ENCODE measurements around the gene ZNG1A. TPM values are rescaled to one million over a fixed set of nuclear protein-coding genes. Genes with fewer than 3 reads are reported as not detected.
"Not testable (repeated sequence)": the region's sequence is repeated elsewhere in the genome, so short reads cannot be mapped to it uniquely, and the experiment has no call there.

Gene ZNG1A
- total RNA-seq, 1 donor, result 22.5 TPM

DNA sequence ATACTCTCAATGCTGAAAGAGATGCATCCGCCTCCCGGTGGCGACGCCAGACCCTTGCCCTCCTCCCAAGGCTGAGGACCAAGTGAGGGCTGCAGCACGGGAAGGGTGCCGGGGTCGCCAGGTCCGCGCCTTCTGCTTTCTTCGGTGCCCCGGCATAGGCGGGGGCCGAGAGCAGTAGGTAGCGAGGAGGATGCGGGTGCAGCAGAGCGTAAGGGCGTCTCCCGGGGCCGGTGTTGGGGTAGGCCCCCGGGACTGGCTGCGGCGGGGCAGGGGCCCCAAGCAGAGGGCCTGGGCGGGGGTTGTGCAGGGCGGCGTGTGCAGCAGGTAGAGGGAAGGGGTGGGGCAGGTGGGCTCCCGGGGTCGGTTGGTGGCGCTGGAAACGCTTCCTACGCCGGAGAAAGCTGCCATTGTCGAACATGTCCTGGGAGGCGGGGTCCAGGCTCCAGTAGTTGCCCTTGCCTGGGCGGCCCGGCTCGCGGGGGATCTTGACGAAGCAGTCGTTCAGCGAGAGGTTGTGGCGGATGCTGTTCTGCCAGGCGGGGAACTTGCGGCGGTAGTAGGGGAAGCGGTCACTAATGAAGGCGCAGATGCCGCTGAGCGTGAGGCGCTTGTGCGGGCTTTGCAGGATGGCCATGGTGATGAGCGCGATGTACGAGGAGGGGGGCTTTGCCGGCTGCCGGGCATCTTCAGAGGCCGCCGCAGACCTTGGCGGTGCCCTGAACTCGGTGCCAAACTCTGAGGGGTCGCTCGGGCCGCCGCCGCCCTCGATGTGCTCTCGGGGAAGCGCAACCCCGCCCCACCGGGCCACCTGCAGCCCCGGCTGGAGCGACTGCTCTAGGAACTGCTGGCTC, 61.5 kb downstream of the ZNG1A start:
- not testable (repeated sequence) for H3K4me3 ChIP-seq (ENCODE audit: low read depth, low read length); DNase-seq (ENCODE audit: low read depth)

- not testable (repeated sequence) for H3K4me3 ChIP-seq (ENCODE audit: low read depth, low read length); DNase-seq (ENCODE audit: low read depth)
Measured at GRCh38 chr9:116239-117077, 62.4 kb downstream of the ZNG1A start.

GRCh38 chr9:115118-115451, 63.8 kb downstream of the ZNG1A start:
- H3K4me3 ChIP-seq (ENCODE audit: low read depth, low read length); DNase-seq (ENCODE audit: low read depth): not testable (repeated sequence)

DNA sequence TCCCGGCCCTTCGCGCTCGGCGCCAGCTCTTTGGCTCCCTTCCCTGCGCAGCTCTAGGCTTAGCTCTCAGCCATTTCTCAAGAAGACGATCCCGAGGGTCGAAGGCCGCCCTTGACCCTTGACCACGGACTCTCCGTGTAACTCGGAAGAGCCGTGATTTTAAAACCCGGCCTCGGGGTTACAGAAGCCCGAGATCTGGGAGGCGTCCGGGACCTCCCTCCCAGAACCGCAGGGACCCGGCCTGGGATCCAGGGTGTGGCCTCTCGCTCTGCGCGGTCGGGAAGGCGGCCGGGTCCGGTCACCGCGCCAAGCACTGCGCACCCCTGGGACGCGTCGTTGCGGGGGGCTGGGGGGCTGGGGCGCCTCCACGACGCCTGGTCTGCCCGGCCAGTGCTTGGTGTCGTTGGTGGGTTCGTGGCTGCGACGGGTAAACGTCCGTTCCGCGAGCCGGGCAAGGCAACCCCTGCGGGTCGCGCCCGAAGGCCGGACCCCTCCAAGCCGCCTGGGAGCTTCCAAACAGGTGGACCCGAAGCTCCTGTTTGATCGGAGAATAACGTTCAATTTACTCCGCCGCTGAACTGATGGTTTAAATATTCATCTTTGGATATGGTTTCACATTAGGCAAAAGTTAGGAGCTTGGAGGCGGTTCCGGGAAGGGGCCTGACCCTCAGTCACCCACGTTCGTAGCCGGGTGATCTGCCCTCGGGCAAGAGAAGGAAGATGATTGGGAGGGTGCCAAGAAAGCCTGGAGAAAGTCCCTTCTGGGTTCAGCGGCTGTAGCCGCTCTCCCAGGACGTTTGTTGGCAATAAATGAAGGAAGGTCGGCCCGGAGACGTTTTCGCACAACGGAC, 64.4 kb downstream of the ZNG1A start:
- DNase-seq (ENCODE audit: low read depth), result not testable (repeated sequence)
- peak overlapping the region; percentile 41 for H3K4me3 ChIP-seq (ENCODE audit: low read depth, low read length)

DNA sequence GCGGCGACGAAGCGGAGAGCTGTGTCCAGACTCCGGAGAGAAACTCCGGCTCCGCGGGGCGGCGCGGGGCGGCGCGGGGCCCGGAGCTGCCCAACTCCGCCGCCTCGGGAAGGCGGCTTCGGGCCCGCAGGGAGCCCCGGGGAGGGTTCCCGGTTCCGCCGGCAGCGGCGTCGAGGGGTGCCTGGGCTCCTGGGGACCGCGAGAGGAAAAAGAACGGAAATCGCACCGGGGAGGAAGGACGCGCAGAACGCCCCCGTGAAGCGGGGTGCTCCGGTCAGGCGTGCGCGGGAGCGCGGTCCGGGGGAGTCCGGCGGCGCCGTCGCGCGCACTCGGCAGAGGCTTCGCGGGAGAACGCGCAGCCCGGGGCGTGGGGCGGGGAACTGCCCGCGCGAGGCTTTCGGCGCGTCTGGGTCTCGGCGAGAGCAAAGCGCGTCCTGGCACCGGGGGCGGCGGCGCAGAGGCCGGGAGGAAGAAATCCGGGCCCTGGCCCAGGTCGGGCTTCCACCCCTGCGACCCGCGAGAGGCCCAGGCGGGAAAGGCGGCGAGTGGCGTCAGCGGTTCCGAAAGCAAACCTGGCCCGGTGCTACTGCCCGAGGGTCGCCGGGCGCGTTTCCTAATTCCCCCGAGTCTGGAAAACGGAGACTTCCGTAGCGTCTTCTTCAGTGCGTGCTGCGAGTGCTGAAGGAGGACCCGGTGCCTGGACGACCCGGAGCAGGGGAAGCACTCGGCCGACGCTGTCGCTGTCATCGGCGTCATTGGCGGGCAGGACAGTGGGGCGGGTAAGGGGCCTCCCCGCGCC, 65.2 kb downstream of the ZNG1A start:
- not testable (repeated sequence) for DNase-seq (ENCODE audit: low read depth)
- H3K4me3 ChIP-seq (ENCODE audit: low read depth, low read length), result peak overlapping the region; percentile 41

DNA sequence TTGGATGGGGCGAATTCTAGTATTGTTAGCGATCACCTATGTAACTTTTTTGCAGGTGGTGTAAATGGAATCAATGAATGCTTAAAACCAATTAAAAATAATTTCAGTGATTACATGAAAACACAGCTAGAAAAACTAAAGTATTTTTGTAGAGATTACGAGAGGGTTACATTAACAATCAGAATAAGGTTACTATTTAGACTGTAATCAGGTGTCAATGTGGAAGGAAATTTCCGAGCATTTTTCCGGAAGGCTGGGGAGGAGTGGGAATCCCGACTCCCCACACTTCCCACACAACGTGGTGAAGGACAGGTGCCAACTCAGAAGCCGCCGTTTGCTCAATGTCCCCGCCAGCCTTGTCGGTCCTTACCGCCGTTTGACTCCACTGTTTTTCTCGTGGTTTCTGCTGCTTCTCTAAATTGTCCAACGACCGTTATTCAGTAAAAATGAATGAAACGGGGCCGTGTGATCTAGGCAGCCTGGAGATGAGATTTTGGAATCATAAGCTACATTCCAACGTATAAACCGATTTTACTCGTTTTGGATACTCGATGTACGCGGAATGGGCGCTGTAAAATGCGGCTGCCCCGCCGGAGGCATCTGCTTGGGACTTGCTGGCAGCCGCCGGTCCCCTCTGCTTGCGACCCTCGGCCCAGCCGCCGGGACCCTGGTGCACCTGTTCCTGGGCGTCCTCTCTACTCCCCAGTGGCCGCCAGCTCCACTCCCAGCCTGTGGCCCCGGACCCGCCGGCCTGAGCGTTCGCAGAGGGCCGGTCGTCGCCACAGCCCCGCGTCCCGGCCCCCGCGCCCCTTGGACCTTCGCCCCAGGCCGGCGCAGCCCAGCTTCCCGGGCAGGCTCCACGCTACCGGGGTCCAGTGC, 66.0 kb downstream of the ZNG1A start:
- not testable (repeated sequence) for DNase-seq (ENCODE audit: low read depth); H3K4me3 ChIP-seq (ENCODE audit: low read depth, low read length)

DNA sequence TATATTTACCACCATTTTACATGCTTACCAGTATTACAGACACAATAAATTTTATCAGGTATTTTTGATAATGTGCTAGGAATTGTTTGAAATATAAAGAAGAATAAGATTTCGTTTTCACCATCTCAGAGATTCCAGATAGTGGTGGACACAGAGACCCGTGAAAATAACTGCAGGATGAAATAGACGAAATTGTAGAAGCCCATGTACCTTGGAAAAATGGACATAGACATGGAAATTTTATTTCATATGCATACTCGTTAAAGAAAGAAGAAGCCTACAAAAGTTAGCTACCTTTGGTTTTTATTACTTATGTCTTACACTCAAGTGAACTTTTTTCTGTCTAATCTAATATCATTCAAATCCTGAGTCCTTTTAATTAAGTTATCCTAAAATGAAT, 68.2 kb downstream of the ZNG1A start:
- H3K4me3 ChIP-seq (ENCODE audit: low read depth, low read length); DNase-seq (ENCODE audit: low read depth): not testable (repeated sequence)

DNA sequence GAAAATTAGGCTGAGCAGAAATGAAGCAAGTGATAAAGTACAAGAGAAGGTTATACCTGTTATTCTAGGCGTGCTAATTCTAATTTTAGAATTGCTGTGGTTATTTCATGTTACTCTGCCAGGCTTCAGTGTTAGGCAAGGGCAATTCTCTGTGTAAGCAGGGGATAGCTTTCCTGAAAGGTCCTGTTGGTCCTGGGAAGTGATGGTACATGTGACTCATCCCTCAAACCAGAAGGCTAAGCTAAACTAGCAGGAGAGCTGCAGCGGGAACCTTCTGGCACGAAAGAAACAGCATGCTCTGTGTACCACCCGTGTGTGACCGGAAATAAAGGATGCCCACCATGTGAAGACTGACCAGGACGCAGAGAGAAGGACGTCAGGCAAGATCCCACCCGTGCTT, 69.3 kb downstream of the ZNG1A start:
- H3K4me3 ChIP-seq (ENCODE audit: low read depth, low read length); DNase-seq (ENCODE audit: low read depth): not testable (repeated sequence)

DNA sequence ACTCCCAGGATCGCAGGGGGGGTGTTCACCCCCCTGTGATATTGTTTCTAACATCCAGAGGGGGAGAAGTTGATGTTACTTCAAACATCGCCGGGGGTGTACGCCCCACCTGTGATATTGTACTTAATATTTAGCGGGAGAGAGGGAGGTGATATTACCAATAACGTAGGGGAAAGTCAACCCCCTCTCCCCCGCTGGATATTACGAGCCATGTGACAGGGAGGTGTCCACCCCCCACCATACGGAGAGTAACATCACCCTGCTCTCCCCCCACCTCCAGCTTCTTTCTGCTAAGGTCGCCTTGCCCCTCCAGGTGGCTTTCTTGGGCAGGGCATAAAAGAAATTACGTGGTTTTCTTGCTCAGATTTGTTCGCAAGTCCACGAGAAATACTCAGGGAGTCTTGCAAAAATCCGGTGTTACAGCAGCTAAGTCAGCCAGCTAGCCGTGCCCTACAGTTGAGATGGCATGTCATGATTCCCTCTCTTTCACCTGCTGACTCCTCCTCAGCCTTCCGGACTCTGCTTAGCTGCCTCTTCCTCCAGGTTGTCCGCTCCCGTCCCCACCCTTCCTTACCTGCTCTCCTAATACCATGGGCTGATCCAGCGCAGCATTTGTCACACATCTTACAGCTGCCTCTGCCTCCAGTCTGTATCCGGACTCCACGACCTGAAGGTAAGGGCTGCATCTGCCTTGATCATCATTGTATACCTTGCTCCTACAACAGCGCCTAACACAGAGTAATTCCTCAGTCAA, 69.9 kb downstream of the ZNG1A start:
- not testable (repeated sequence) for DNase-seq (ENCODE audit: low read depth); H3K4me3 ChIP-seq (ENCODE audit: low read depth, low read length)

- not testable (repeated sequence) for DNase-seq (ENCODE audit: low read depth); H3K4me3 ChIP-seq (ENCODE audit: low read depth, low read length)
Measured at GRCh38 chr9:105991-106390, 72.9 kb downstream of the ZNG1A start.

DNA sequence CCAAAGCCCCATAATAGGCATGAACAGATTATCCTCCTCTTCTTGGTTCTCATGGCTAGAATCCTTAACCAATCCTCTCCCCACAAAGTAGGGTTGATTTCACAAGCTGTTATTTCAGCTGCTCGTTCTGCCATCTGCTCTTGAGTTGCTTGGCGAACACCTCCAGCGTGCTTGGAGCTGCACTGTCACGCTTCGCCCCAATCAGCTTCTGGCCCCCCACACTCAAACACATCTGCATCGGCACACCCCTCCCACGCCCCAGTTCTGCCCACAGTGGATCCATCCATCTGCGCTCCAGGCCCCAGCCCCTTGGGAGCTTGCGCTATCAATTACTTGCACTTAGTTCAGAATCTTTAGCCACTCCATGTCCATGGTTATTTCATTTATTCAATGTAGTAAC, 78.4 kb downstream of the ZNG1A start:
- DNase-seq (ENCODE audit: low read depth); H3K4me3 ChIP-seq (ENCODE audit: low read depth, low read length): not testable (repeated sequence)

GRCh38 chr9:99867-100266, 79.0 kb downstream of the ZNG1A start:
- not testable (repeated sequence) for H3K4me3 ChIP-seq (ENCODE audit: low read depth, low read length); DNase-seq (ENCODE audit: low read depth)

GRCh38 chr9:98775-99174, 80.1 kb downstream of the ZNG1A start:
- H3K4me3 ChIP-seq (ENCODE audit: low read depth, low read length); DNase-seq (ENCODE audit: low read depth): not testable (repeated sequence)

- not testable (repeated sequence) for DNase-seq (ENCODE audit: low read depth); H3K4me3 ChIP-seq (ENCODE audit: low read depth, low read length)
Measured at GRCh38 chr9:94992-95391, 83.9 kb downstream of the ZNG1A start.

DNA sequence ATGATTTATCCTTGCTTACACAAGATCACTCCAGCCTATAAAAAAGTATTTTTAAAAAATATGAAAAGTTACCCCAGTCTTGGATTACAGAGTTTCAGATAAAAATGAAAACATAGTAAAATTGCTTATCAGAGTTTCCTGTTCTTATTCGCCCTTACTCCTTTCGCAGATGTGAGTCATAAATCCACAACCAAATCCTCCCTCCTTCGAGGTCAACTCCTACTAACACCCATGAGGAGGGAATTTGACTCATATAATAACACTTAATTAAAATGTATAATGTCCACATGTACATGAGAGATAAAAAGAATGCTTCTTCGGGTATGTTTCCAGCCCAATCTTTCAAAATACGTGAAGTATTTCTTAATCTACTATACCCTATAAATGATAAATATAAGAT, 84.5 kb downstream of the ZNG1A start:
- peak; percentile 58 for DNase-seq (ENCODE audit: low read depth)
- not testable (repeated sequence) for H3K4me3 ChIP-seq (ENCODE audit: low read depth, low read length)

DNA sequence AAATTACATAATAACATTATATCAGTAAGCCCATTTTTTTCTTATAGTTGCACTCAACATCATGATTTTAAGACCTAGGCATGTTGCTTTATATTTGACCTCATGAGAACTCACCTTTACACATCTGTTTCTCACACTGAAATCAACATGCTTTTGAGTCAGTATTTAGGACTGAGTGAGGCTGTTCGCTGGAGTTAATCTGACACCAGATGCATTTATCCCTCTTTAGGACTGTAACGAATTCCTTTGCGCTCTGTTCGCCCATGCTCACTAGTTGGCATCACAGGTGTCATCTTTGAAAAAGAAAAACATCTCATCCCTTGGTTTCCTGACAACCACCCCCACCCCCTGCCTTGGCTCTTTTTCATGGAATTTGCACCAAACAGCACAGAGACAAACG, 84.9 kb downstream of the ZNG1A start:
- not testable (repeated sequence) for H3K4me3 ChIP-seq (ENCODE audit: low read depth, low read length)
- peak; percentile 23 for DNase-seq (ENCODE audit: low read depth)

- DNase-seq (ENCODE audit: low read depth); H3K4me3 ChIP-seq (ENCODE audit: low read depth, low read length): not testable (repeated sequence)
Measured at GRCh38 chr9:90851-91250, 88.0 kb downstream of the ZNG1A start.

Measured in fibroblast of villous mesenchyme (primary cell).